GM10266 (cell line): ENCODE data around the gene SPOCK3.
A peak's percentile ranks its signal among the peaks of the same experiment; 100 is the strongest.

ENCODE experiments used
- DNase-seq: peaks from one replicate; pipeline ENCODE4 v3.0.0; 2012; ENCODE audit errors: extremely low spot score
- TF ChIP-seq, protein P1 (sequence below): IDR thresholded peaks from 2 replicates; pipeline ENCODE4 v1.5.1; 2012; ENCODE audit warnings: mild to moderate bottlenecking, low read depth; ENCODE audit not compliant: control insufficient read depth, insufficient read depth; ENCODE audit errors: missing control alignments

The SPOCK3 gene

DNA sequence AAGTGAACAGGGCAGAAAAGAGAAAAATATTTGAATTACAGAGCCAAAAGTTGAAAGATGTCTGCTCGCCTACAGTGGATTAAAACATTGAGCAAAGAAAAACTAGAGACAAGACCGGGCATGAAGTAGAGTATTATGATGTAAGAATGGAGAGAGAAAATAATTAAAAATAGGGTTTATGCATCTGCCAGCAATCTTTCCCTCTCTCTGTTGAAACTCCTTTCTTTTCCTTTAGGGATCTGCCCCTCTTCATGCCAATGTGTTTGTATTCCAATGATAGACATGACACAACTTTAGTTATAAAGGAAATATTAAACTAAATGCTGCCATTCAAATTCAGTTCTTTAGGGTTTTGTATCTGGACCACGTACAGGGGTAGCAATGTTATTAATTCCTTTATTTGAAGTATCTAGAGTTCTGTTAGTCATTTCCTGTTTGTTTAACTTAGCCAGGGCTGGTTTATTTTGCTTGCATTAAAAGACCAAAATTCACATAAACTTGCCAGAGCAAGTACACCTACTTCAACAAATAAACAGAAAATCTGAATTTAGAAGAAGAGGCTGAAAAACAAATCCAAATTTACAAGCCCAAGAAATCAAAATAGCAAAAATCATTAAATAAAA, 202.6 kb downstream of the SPOCK3 start:
- TF ChIP-seq, protein P1, sequence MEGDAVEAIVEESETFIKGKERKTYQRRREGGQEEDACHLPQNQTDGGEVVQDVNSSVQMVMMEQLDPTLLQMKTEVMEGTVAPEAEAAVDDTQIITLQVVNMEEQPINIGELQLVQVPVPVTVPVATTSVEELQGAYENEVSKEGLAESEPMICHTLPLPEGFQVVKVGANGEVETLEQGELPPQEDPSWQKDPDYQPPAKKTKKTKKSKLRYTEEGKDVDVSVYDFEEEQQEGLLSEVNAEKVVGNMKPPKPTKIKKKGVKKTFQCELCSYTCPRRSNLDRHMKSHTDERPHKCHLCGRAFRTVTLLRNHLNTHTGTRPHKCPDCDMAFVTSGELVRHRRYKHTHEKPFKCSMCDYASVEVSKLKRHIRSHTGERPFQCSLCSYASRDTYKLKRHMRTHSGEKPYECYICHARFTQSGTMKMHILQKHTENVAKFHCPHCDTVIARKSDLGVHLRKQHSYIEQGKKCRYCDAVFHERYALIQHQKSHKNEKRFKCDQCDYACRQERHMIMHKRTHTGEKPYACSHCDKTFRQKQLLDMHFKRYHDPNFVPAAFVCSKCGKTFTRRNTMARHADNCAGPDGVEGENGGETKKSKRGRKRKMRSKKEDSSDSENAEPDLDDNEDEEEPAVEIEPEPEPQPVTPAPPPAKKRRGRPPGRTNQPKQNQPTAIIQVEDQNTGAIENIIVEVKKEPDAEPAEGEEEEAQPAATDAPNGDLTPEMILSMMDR: no peak
- no peak for DNase-seq

DNA sequence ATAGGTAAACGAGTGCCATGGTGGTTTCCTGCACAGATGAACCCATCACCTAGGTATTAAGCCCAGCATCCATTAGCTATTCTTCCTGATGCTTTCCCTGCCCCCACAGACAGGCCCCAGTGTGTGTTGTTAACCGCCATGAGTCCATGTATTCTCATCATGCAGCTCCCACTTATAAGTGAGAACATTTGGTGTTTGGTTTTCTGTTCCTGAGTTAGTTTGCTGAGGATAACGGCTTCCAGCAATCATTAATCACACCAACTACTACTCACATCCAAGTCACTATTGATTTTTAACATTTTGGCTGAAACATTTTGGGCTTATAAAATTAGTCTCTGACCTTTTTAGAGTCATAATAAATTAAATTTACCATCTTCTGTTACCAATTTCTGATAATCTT, 205.3 kb downstream of the SPOCK3 start:
- DNase-seq: no peak
- TF ChIP-seq, protein P1: no peak

DNA sequence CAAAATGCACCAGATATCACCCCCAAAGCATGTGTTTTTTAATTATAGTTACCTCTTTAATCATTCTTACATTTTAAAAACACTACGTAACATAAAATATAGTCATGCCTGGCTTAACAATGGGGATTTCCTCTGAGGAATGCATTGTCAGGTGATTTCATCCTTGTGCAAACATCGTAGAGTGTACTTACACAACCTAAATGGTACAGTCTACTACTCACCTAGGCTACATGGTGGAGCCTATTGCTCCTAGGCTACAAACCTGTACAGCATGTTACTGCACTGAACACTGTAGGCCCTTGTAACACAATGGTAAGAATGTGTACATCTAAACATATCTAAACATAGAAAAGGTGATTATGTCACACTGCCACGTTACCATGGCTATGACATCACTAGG, 208.6 kb downstream of the SPOCK3 start:
- TF ChIP-seq, protein P1: no peak
- no peak for DNase-seq

DNA sequence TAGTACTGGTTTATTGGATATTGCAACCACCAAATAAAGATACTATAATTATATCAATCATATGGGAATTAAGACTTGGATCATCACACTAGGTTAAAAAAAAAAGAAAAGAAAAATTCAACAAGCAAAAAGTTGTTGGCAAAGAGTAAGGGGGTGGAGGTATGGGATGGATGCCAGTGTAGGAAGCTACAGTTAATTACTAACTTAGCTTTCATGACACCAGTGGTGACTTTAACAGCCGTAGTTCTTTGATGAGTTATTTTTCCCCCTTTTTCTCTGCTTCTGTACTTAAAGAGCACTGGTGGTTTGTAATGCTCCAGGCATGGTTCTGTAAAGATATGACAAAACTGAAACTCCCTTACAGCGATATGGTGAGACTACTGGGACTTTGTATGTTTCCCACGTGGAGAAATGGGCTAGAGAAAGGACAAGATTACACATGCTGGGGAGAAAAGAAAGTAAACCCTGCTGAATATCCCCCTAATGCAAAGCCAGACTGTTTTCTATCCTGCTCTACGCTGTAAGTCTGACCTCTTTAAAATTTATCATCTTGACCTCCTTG, 210.8 kb downstream of the SPOCK3 start:
- TF ChIP-seq, protein P1: no peak
- DNase-seq: no peak

DNA sequence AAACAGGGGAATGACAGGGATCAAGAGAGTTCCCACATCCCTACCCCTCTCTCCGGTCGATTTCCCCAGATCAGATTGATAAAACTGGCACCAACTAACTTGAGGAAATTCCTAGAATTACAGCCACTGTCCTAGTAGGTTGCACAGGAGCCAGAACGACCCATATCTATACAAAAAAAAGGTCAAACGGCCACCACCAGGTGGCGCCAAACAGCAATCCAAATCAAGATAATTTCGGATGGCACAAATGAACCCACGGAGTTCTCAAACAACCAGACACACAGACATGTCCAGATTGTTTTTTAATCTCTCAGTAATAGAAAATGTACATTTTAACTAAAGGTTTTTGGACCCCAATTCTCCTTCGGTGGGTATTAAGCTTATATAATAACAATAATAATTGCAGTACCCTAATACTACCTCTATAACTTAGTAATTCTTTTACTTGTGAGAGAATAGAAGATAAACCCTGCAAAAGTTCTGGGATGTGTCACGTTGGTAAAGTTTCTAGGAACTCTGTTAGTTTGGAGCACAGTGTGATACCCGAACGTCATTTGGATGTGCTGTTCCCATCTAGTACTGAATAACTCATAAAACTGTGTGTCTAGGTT, 212.6 kb downstream of the SPOCK3 start:
- peak; percentile 12 for DNase-seq
- TF ChIP-seq, protein P1: peak; percentile 73

DNA sequence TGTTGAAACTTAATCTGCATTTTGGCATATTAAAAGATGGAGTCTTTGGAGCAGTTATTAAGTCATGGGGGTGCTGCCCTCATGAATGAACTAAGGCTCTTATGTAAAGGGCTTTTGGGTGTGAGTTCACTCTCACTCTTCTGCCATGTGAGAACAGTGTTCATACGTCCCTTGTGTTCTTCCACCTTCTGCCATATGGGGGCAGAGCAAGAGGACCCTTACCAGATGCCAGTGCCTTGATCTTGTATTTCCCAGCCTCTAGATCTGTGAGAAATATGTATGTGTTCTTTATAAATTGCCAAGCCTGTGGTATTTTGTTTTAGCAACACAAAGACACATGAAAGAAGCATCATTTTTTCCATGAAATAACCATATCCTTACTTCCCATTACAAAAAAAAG, 213.9 kb downstream of the SPOCK3 start:
- TF ChIP-seq, protein P1: no peak
- DNase-seq: no peak

DNA sequence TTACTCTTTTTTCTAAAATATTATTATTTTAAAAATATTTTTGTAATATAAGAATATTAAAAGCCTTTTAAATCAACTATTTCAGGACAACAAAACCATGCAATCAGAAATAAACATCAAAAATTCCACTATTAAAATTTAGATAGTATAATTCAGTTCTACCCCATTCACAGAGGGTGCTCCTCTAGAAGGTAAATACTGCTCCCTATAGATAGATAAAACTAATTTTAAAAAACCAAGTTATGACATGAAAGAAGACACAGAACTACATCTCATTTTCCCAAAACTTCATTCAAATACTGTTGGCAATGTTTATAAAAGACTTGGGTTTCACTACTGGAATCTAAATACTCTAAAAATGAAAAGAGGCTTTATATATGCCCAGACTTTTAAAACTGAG, 219.3 kb downstream of the SPOCK3 start:
- TF ChIP-seq, protein P1: no peak
- DNase-seq: no peak
